ENCODE measurements around the gene SEC14L6.

Gene SEC14L6

DNA sequence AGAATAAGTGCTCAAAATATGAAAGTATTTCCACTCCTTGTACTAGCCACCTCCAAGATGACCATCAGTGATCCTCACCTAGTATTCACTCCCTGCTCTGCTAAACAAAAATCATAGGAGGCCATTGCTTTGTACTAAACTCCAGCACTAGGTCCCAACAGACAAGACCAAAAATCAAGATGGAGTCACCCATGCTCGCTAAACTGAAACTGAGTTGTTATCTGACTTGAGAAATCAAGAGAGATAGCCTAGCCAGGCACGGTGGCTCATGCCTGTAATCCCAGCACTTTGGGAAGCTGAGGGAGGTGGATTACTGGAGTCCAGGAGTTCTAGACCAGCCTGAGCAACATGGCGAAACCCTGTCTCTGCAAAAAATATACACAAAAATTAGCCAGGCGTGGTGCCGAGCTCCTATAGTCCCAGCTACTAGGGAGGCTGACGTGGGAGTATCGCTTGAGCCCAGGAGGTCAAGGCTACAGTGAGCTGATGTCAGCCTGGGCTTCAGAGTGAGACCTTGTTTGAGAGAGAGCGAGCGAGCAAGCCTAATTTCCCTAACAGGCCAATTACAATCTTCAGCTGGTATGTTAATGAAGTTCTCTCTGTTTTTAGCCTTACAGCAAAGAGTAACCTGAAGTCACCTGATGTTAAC is 9.3 kb downstream of the SEC14L6 start:
- Histone ChIP-seq H3K9me3 (ENCODE audit: control insufficient read depth in 2 of 2, low read length in 2 of 2) (no peaks in the 10 kb centered on the region), H3K36me3 (ENCODE audit: control insufficient read depth in 2 of 2, insufficient read depth in 2 of 2, low read length in 2 of 2) (no peaks in the 10 kb centered on the region), H3K9ac (ENCODE audit: low read length in 2 of 2) (no peak overlapping the region), H3K27ac (ENCODE audit: low read length) (no peak overlapping the region), H3K4me3 (ENCODE audit: low read length in 2 of 2) (no peak overlapping the region), H3K4me1 (ENCODE audit: control insufficient read depth, insufficient read depth, low read length) (peaks cover 4% of the 10 kb centered on the region), H3K27me3 (ENCODE audit: control insufficient read depth in 1 of 2, insufficient read depth in 2 of 2, low read length in 2 of 2) (peaks cover 6 to 7% of the 10 kb centered on the region in 2 donors)

DNA sequence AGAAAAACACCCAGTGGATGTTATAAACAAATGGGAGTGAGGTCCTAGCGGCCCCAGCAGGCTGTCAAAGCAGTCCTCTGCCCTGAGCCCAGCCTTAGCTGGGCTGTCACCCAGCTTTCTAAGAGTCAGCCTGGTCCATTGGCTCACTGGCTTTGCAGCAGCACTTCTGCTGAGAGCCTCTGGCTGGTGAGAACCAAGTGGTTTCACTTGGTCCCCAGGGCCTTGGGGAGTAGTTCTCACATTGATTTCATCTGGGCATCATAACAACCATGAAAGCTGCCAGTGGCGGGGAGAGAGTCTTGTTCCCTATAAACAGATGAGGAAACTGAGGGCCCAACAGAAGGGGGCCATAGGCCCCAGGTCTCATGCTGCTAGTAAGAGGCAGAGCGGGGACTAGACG is 11.4 kb downstream of the SEC14L6 start:
- Histone ChIP-seq H3K36me3 (ENCODE audit: control insufficient read depth in 2 of 2, insufficient read depth in 2 of 2, low read length in 2 of 2) (no peaks in the 10 kb centered on the region), H3K4me1 (ENCODE audit: control insufficient read depth, insufficient read depth, low read length) (no peaks in the 10 kb centered on the region), H3K9me3 (ENCODE audit: control insufficient read depth in 2 of 2, low read length in 2 of 2) (no peaks in the 10 kb centered on the region), H3K27me3 (ENCODE audit: control insufficient read depth in 1 of 2, insufficient read depth in 2 of 2, low read length in 2 of 2) (peaks cover 0 to 6% of the 10 kb centered on the region in 2 donors), H3K27ac (ENCODE audit: low read length) (no peak overlapping the region), H3K9ac (ENCODE audit: low read length in 2 of 2) (no peak overlapping the region), H3K4me3 (ENCODE audit: low read length in 2 of 2) (no peak overlapping the region)

DNA sequence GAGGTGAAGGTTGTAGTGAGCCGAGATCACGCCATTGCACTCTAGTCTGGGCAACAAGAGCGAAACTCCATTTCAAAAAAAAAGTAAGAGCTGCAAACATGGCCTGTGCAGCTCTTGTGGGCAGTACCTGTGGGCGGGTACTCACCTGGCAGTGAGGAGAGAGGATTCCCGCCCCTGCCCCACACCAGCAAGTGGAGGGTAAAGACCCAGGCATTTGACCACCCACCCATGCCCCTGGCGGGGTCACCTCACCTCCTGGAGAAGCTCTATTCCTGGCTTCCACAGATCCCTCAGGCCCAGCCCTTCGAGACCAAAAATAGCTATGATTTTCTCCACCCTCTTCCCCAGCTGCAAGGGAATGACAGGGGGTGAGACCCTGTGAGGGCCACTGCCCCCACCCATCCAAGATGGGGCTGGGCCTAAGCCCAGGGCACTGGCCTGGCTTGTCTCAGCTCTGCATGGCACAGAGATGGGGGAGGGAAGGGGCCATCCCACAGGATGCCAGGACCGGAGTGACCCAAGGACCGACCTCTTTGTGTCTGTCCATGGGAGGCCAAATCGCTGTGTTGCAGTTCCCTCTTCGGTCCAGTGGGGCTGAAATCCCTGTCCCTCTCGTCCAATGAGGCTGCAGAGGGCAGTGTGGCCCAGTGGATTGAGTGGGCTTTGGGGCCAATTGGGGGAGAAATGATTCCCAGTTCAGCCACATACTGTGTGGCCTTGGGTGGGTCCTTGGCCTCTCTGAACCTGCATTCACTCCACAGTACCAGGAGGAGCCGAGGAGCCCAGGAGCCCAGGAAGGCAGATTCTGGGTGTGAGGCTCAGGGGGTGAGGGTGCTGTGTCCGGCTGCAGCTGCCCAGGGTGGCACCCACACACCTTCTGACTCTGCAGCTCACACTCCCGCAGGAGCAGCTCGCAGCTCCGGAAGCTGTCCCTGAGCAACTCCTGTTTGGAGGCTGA is 14.6 kb downstream of the SEC14L6 start:
- no peak overlapping the region for H3K4me3 ChIP-seq (ENCODE audit: low read length in 2 of 2)
- no peak overlapping the region for H3K27ac ChIP-seq (ENCODE audit: low read length)
- H3K27me3 ChIP-seq (ENCODE audit: control insufficient read depth in 1 of 2, insufficient read depth in 2 of 2, low read length in 2 of 2), result peaks cover 0 to 2% of the 10 kb centered on the region in 2 donors
- H3K36me3 ChIP-seq (ENCODE audit: control insufficient read depth in 2 of 2, insufficient read depth in 2 of 2, low read length in 2 of 2), result no peaks in the 10 kb centered on the region
- H3K4me1 ChIP-seq (ENCODE audit: control insufficient read depth, insufficient read depth, low read length), result no peaks in the 10 kb centered on the region
- H3K9me3 ChIP-seq (ENCODE audit: control insufficient read depth in 2 of 2, low read length in 2 of 2), result no peaks in the 10 kb centered on the region
- H3K9ac ChIP-seq (ENCODE audit: low read length in 2 of 2), result no peak overlapping the region

DNA sequence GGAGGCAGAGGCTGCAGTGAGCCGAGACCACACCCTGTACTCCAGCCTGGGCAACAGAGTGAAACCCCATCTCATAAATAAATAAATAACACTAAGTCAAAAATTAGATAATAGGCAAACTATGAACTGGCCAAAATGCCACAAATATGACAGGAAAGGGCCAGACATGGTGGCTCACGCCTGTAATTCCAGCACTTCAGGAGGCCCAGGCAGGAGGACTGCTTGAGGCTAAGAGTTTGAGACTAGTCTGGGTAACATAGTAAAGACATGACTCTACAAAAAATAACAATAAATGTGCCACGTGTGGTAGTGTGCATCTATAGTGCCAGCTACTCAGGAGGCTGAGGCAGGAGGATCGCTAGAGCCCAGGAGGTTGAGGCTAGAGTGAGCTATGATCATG is 19.9 kb downstream of the SEC14L6 start:
- Histone ChIP-seq H3K9me3 (ENCODE audit: control insufficient read depth in 2 of 2, low read length in 2 of 2) (no peaks in the 10 kb centered on the region), H3K9ac (ENCODE audit: low read length in 2 of 2) (no peak overlapping the region), H3K27ac (ENCODE audit: low read length) (no peak overlapping the region), H3K36me3 (ENCODE audit: control insufficient read depth in 2 of 2, insufficient read depth in 2 of 2, low read length in 2 of 2) (no peaks in the 10 kb centered on the region), H3K4me1 (ENCODE audit: control insufficient read depth, insufficient read depth, low read length) (no peaks in the 10 kb centered on the region), H3K4me3 (ENCODE audit: low read length in 2 of 2) (no peak overlapping the region), H3K27me3 (ENCODE audit: control insufficient read depth in 1 of 2, insufficient read depth in 2 of 2, low read length in 2 of 2) (peaks cover 0 to 6% of the 10 kb centered on the region in 2 donors)

DNA sequence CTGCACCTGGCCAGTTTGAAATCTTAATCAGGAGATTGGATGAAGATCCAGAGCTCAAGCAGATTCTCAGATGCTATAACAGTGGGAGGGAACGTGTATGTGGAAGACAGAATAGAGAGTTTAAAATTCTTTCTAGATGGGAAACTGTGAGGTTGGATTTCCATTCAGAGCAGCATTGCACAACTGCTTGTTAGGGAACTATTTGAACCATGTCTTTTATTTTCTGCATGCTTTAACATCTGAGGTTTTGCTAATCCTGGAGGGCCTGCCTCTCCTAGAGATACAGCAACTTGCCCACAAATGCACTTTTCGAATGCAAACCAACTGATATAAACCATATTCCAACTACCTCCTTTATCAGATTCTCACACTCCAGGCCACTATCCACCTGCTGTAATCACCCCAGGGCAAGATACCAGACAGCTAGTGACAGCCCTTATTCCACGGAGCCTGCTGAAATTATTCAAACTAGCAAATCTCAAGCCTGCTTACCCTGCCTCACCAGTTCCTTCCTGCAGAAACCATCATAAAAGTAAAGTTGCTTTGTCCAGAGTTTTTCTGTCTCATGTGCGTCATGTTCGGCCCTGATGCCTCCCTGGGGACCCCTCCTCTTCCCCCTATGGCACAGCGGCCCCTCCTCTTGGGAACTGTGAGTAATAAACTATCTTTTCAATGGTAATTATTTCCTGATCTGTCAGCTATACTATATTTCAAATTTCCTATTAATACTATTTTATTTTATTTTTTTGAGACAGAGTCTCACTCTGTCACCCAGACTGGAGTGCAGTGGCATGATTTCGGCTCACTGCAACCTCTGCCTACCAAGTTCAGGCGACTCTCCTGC is 22.7 kb downstream of the SEC14L6 start:
- Histone ChIP-seq H3K9me3 (ENCODE audit: control insufficient read depth in 2 of 2, low read length in 2 of 2) (no peaks in the 10 kb centered on the region), H3K27me3 (ENCODE audit: control insufficient read depth in 1 of 2, insufficient read depth in 2 of 2, low read length in 2 of 2) (peaks cover 6 to 7% of the 10 kb centered on the region in 2 donors), H3K4me1 (ENCODE audit: control insufficient read depth, insufficient read depth, low read length) (no peaks in the 10 kb centered on the region), H3K4me3 (ENCODE audit: low read length in 2 of 2) (no peak overlapping the region), H3K27ac (ENCODE audit: low read length) (no peak overlapping the region), H3K36me3 (ENCODE audit: control insufficient read depth in 2 of 2, insufficient read depth in 2 of 2, low read length in 2 of 2) (no peaks in the 10 kb centered on the region), H3K9ac (ENCODE audit: low read length in 2 of 2) (no peak overlapping the region)

DNA sequence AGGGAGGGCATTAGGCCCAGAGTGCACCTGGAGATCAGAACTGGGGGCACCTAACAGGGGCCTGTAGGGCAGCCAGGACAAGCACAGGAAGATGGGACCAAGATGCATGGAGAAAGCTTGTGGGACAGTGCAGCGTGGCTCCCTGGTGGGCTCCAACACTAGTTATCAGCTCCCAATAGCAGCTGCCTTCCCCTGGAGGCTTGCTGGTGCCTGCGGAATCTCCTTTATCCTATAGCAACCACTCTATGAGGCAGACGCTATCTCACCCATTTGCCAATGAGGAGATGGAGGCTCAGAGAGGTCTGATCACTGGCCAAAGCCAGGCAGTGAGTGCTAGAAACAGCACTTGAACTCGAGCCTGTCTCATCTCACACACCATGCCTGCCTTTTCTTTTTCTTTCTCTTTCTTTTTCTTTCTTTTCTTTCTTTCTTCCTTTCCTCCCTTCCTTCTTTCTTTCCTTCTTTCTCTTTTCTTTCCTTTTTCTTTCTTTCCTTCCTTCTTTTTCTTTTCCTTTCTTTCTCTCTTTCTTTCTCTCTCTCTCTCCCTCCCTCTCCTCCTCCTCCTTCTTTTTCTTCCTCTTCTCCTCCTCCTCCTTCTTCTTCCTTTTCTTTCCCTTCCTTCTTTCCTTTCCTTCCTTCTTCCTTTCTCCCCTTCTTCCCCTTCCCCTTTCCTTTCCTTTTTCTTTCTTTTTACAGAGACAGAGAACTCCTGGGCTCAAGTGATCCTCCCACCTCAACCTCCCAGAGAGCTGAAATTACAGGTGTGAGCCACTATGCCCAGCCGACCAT is 25.0 kb downstream of the SEC14L6 start:
- no peak overlapping the region for H3K4me3 ChIP-seq (ENCODE audit: low read length in 2 of 2)
- no peaks in the 10 kb centered on the region for H3K4me1 ChIP-seq (ENCODE audit: control insufficient read depth, insufficient read depth, low read length)
- no peaks in the 10 kb centered on the region for H3K9me3 ChIP-seq (ENCODE audit: control insufficient read depth in 2 of 2, low read length in 2 of 2)
- no peak overlapping the region for H3K27ac ChIP-seq (ENCODE audit: low read length)
- no peaks in the 10 kb centered on the region for H3K36me3 ChIP-seq (ENCODE audit: control insufficient read depth in 2 of 2, insufficient read depth in 2 of 2, low read length in 2 of 2)
- no peak overlapping the region for H3K9ac ChIP-seq (ENCODE audit: low read length in 2 of 2)
- peaks cover 6 to 7% of the 10 kb centered on the region in 2 donors for H3K27me3 ChIP-seq (ENCODE audit: control insufficient read depth in 1 of 2, insufficient read depth in 2 of 2, low read length in 2 of 2)

DNA sequence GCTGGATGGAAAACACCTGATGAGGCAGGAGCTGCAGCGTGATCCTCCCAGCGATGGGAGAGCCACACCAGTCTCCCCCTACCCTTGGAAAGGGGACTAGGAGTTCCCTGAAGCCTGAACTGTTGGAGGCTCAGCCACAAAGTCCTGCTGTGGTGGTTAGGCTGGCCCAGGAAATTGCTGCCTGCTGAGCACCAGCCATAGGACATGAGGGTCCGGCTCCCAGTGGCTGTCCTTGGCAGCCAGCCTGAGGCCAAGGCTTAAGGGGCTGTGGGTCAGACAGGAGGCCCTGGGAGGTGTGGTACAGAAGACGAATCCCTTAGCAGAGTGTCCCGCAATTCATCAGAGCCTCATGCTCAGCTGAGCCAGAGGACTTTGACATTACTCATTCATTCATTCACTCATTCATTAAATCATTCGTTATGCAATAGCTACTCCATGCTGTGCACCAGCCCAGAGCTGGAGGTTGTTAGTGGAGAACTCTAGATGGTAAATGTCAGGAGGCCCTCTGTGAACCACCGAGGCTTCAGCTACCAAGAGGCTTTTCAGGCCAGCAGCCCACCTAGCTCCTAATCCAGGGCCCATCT is 26.6 kb downstream of the SEC14L6 start:
- Histone ChIP-seq H3K4me3 (ENCODE audit: low read length in 2 of 2) (no peak overlapping the region), H3K9ac (ENCODE audit: low read length in 2 of 2) (no peak overlapping the region), H3K9me3 (ENCODE audit: control insufficient read depth in 2 of 2, low read length in 2 of 2) (no peaks in the 10 kb centered on the region), H3K27me3 (ENCODE audit: control insufficient read depth in 1 of 2, insufficient read depth in 2 of 2, low read length in 2 of 2) (peaks cover 3 to 7% of the 10 kb centered on the region in 2 donors), H3K36me3 (ENCODE audit: control insufficient read depth in 2 of 2, insufficient read depth in 2 of 2, low read length in 2 of 2) (no peaks in the 10 kb centered on the region), H3K4me1 (ENCODE audit: control insufficient read depth, insufficient read depth, low read length) (no peaks in the 10 kb centered on the region), H3K27ac (ENCODE audit: low read length) (no peak overlapping the region)

DNA sequence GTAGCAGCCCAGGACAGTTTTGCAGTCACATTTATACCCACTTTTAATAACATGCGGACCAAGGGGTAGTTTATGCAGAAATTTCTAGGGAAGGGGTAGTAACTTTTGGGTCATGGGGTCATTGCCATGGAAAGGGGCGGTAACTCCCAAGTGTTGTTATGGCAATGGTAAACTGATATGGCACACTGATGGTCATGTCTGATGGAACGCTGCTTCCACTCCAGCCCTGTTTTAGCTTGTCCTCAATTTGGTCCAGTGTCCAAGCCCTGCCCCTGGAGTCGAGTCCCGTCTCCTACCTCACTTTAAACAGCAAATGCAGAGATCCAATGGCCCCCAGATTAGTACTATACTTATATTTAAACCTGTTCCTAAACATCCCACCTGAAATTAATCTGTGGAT is 29.8 kb downstream of the SEC14L6 start:
- H3K4me1 ChIP-seq (ENCODE audit: control insufficient read depth, insufficient read depth, low read length), result no peaks in the 10 kb centered on the region
- H3K9me3 ChIP-seq (ENCODE audit: control insufficient read depth in 2 of 2, low read length in 2 of 2), result peaks cover 0 to 6% of the 10 kb centered on the region in 2 donors
- H3K27ac ChIP-seq (ENCODE audit: low read length), result no peak overlapping the region
- H3K9ac ChIP-seq (ENCODE audit: low read length in 2 of 2), result no peak overlapping the region
- H3K4me3 ChIP-seq (ENCODE audit: low read length in 2 of 2), result no peak overlapping the region
- peaks cover 0 to 7% of the 10 kb centered on the region in 2 donors for H3K27me3 ChIP-seq (ENCODE audit: control insufficient read depth in 1 of 2, insufficient read depth in 2 of 2, low read length in 2 of 2)
- no peaks in the 10 kb centered on the region for H3K36me3 ChIP-seq (ENCODE audit: control insufficient read depth in 2 of 2, insufficient read depth in 2 of 2, low read length in 2 of 2)

DNA sequence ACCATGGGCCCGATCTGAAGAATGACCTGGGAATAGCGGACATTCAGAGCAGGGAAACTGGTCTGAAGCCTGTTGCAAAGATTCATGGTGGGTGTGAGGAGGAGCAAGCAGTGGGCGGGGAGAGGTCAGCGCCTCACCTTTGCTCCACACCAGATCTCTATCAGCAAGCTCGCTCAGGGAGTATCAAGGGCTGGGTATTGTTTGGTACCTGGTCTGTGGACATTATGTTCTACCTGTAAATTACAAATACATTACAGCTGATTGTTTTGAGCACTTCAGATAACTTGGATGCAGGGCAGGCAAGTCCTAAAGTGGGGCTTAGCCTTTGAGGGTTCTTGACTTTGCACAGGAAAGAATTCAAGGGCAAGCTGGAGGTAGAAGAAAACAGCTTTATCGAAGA is 30.3 kb downstream of the SEC14L6 start:
- Histone ChIP-seq H3K27me3 (ENCODE audit: control insufficient read depth in 1 of 2, insufficient read depth in 2 of 2, low read length in 2 of 2) (peaks cover 0 to 5% of the 10 kb centered on the region in 2 donors), H3K4me1 (ENCODE audit: control insufficient read depth, insufficient read depth, low read length) (no peaks in the 10 kb centered on the region), H3K4me3 (ENCODE audit: low read length in 2 of 2) (no peak overlapping the region), H3K36me3 (ENCODE audit: control insufficient read depth in 2 of 2, insufficient read depth in 2 of 2, low read length in 2 of 2) (no peaks in the 10 kb centered on the region), H3K9me3 (ENCODE audit: control insufficient read depth in 2 of 2, low read length in 2 of 2) (peaks cover 0 to 6% of the 10 kb centered on the region in 2 donors), H3K27ac (ENCODE audit: low read length) (no peak overlapping the region), H3K9ac (ENCODE audit: low read length in 2 of 2) (no peak overlapping the region)
